ES-I3 (cell line): ENCODE results near the gene CD70.
"Not testable (repeated sequence)": the region's sequence is repeated elsewhere in the genome, so short reads cannot be mapped to it uniquely, and the experiment has no call there.

ENCODE experiments used
- H3K36me3 ChIP-seq: 2 replicates; pipeline ENCODE4 v1.6.1; 2013; ENCODE audit warnings: mild to moderate bottlenecking, low read length, control low read depth, moderate library complexity; ENCODE audit not compliant: insufficient read depth
- H3K4me1 ChIP-seq: 2 replicates; pipeline ENCODE4 v1.6.1; 2013; ENCODE audit warnings: mild to moderate bottlenecking, control low read depth, low read length; ENCODE audit not compliant: insufficient read depth
- H3K9ac ChIP-seq: 2 replicates; pipeline ENCODE4 v1.6.1; 2013; ENCODE audit warnings: low read depth, mild to moderate bottlenecking, low read length, moderate library complexity
- H3K9me3 ChIP-seq: 2 replicates; pipeline ENCODE4 v1.6.1; 2013; ENCODE audit warnings: mild to moderate bottlenecking, low read length, moderate library complexity; ENCODE audit not compliant: control insufficient read depth, insufficient read depth

Gene CD70

DNA sequence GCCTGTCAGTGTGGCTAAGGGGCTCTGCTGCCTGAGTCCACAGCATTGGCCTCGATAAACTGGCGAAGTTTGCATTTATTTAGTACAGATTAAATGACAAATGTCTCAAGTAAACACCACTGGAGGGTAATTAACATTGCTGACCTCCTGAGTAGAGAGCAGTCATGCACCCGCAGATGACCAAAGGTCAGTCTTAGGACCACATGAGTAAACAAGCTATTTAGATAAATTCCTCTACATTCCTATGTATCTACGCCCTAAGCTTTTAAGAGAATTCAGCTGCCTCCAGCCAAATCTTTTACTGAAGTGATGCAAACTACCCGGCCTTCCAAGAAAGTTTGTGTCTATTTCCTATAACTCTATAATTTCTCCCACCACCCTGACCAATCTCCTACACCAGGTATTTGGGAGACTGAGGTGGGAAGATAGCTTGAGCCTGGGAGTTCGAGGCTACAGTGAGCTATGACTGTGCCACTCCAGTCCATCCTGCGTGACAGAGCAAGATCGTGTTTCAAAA is 22.9 kb downstream of the CD70 start:
- H3K9ac ChIP-seq, result no peak overlapping the region
- H3K9me3 ChIP-seq, result peaks cover 5% of the 10 kb centered on the region; the same call in 1 of the 2 replicates
- peaks cover 7% of the 10 kb centered on the region; the same call in 1 of the 2 replicates for H3K4me1 ChIP-seq
- no peaks in the 10 kb centered on the region for H3K36me3 ChIP-seq

DNA sequence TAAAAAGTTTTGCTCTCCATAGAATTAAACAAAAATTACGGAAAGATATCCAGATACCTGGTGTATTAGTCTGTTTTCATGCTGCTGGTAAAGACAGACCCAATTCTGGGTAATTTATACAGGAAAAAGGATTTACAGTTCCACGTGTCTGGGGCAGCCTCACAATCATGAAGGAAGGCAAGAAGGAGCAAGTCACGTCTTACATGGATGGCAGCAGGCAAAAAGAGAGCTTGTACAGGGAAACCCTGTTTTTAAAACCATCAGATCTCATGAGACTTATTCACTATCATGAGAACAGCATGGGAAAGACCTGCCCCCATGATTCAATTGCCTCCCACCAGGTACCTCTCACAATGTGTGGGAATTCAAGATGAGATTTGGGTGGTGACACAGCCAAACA is 24.2 kb downstream of the CD70 start:
- H3K9ac ChIP-seq, H3K9me3 ChIP-seq, H3K4me1 ChIP-seq, H3K36me3 ChIP-seq: not testable (repeated sequence)

DNA sequence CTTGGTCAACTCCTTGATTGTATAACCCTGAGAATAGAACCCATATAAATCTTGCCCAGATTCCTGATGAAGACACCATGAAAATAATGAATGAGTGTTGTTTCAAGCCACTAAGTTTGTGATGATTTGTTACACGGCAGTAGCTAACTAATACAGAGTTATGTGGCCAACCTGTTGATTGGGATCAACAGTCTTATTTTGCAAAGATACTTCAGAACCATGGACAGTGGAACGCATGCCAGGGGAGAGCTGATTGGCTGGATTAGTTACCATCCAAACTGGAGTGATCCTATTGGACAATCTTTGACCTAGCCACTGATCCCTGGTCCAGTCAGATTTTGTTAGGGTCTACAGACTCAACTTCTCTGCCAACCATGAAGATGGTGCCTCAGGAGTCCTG is 26.6 kb downstream of the CD70 start:
- no peak overlapping the region for H3K9ac ChIP-seq
- no peaks in the 10 kb centered on the region for H3K36me3 ChIP-seq
- peaks cover 5% of the 10 kb centered on the region; the same call in 1 of the 2 replicates for H3K9me3 ChIP-seq
- H3K4me1 ChIP-seq, result no peaks in the 10 kb centered on the region

DNA sequence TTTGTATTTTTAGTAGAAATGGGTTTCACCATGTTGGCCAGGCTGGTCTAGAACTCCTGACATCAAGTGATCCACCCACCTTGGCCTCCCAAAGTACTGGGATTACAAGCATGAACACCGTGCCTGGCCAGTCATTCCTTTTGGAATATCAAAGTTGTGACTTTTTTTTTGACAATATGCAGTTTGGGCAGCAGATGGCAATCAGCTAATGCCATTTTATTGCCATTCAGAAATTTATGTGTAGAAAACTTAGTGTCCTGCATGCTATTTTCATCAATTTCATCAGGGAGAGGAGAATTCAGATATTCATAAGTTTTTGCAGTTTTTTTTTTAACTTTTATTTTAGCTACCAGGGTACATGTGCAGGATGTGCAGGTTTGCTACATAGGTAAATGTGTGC is 28.5 kb downstream of the CD70 start:
- not testable (repeated sequence) for H3K36me3 ChIP-seq, H3K4me1 ChIP-seq, H3K9ac ChIP-seq

DNA sequence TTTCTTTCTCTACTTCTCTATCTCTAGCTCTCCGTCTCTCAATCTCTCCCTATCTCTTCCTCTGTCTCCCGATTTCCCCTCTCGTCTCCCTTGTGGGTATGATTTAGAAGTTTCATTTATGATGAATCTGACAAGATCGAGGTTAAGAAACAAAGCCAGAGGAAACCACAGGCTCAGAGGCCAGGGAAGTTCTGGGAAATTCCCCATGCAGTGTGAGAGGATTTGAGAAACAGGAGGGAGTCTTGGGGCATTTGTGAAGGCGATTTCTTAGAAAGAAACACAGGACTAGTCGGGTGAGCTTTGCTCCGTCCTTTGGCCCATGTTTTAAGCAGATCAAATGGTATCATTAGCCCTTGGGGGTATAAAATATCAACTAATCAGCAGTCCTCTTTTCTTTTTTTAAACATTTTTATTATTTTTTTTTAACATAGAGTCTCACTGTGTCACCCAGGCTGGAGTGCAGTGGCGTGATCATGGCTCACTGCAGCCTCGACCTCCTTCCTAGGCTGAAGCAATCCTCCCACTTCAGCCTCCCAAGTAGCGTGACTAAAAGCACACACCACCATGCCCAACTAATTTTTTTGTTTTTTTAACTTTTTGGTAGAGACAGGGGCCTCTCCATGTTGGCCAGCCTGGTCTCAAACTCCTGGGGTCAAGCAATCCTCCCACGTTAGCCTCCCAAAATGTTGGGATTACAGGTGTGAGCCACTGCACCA is 34.3 kb downstream of the CD70 start:
- Histone ChIP-seq H3K36me3 (no peaks in the 10 kb centered on the region), H3K9ac (no peak overlapping the region), H3K4me1 (peaks cover 6% of the 10 kb centered on the region), H3K9me3 (no peaks in the 10 kb centered on the region)

More for the DNA sequence above, 28.5 kb downstream of the CD70 start:
- not testable (repeated sequence) for H3K9me3 ChIP-seq

DNA sequence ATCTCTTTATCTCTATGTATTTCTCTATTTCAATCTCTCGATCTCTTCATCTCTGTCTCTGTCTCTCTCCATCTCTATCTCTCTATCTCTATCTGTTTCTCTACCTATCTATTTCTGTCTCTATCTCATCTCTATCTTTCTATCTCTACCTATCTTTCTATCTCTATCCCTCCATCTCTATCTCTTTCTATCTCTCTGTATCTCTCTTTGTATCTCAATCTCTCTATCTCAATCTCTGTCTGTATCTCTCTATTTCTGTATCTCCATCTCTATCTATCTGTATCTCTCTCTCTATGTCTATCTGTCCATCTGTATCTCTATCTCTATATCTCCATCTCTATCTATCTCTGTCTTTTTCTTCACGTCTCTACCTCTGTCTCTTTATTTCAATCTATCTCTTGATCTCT is 34.9 kb downstream of the CD70 start:
- H3K36me3 ChIP-seq, result no peaks in the 10 kb centered on the region
- no peak overlapping the region for H3K9ac ChIP-seq
- no peaks in the 10 kb centered on the region for H3K9me3 ChIP-seq
- peaks cover 6% of the 10 kb centered on the region for H3K4me1 ChIP-seq

DNA sequence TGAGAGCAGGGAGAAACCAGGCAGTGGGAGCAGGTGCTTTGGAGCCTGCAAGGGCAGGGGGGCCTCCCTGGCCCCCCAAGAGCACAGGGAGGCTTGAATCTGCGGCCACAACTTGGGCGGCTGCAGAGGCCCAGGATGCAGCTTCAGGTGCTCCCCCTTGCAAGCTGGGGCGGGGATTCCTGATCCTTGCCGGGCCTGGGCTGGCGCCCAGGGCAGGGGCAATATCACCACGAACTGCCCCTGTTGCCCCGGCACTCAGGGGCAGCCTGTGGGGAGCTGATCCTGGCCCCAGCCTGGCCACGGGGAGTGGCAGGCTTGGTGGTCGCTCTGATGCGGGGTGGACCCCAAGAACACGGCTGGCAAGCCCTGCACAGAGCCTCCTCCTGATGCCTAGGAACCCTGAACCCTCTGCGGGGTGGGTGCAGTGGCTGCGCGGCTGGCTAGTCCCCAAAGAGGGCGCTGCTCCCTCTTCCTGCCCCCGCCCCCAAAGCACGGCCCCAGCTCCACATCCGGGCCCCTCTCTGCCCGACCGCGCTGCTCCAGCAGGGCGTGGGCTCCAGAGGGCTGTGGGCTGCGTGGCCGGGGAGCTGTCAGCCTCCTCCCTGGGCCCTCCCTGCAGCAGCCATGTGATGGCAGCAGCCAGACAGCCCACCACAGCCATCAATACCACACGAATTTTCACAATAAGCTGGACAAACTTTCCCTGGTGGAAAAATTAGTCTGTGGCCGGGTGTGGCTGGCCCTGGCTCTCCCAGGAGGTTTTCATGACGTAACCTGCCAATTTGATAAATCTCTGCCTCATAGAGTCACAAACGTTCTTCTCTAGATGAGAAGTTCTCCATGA is 39.1 kb downstream of the CD70 start:
- Histone ChIP-seq H3K9ac (peak overlapping the region; percentile 43; the same call in 1 of the 2 replicates), H3K36me3 (no peaks in the 10 kb centered on the region), H3K4me1 (peaks cover 6% of the 10 kb centered on the region), H3K9me3 (no peaks in the 10 kb centered on the region)

DNA sequence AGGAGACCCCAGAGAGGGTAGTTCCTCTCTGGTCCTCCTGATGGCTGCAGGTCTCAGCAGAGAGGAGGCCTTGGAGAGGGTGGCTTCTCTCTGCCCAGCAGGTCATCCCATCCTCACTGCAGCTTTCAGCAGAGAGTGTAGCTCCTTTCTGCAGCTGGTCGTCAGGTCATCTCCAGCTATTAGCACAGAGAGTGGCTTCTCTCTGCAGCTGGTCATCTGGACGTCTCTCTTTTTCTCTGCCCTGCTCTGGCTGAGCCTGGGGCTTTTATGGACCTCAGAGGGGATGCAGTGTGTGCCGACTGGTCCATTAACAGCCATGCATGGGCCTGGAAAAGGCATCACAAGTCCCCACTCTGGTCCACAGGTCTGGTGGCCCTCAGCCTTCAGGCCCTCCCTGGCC is 39.9 kb downstream of the CD70 start:
- Histone ChIP-seq H3K4me1 (peaks cover 6% of the 10 kb centered on the region), H3K9ac (no peak overlapping the region), H3K36me3 (no peaks in the 10 kb centered on the region), H3K9me3 (0 out of 2 replicates have a peak, but pooled peaks cover 4% of the 10 kb centered on the region)

DNA sequence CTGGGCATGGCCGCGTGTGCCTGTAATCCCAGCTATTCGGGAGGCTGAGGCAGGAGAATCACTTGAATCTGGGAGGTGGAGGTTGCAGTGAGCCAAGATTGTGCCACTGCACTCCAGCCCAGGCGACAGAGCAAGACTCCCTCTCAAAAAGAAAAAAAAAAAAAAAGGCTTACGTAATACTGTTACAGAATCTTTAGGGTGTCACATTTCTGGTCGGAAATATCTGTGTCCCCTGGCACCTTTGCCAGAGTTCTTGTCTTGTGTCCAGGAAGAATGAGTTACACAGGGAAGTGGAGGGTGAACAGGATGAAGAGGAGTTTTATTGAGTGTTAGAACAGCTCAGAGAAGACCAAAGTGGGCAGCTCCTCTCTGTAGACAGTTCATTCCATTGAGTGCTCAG is 40.3 kb downstream of the CD70 start:
- not testable (repeated sequence) for H3K36me3 ChIP-seq, H3K9me3 ChIP-seq, H3K9ac ChIP-seq, H3K4me1 ChIP-seq

DNA sequence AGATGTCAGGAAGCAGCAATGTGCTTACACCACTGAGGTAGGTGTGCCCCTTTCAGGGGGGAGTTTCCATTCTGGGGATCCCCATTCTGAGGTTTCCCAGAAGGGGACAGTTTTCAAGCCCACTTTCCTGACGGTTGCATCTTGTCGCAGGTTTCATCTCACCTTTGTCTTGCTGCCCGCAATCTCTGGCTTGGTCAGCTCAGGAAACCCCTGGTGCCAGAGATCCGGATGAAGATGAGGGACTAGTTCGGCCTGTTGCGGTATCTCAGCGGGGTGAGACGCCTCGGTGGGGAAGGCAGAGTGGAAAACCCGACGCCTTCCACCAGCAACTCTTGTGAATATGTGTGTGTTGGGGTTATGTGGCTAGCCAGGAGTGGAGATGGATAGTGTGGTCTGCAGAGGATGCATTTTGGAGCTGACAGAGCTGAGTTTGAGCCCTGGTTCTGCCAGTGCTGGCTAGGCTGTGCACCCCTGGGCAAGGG is 47.0 kb downstream of the CD70 start:
- Histone ChIP-seq H3K4me1 (no peaks in the 10 kb centered on the region), H3K9ac (no peak overlapping the region), H3K9me3 (0 out of 2 replicates have a peak, but pooled peaks cover 4% of the 10 kb centered on the region), H3K36me3 (no peaks in the 10 kb centered on the region)

DNA sequence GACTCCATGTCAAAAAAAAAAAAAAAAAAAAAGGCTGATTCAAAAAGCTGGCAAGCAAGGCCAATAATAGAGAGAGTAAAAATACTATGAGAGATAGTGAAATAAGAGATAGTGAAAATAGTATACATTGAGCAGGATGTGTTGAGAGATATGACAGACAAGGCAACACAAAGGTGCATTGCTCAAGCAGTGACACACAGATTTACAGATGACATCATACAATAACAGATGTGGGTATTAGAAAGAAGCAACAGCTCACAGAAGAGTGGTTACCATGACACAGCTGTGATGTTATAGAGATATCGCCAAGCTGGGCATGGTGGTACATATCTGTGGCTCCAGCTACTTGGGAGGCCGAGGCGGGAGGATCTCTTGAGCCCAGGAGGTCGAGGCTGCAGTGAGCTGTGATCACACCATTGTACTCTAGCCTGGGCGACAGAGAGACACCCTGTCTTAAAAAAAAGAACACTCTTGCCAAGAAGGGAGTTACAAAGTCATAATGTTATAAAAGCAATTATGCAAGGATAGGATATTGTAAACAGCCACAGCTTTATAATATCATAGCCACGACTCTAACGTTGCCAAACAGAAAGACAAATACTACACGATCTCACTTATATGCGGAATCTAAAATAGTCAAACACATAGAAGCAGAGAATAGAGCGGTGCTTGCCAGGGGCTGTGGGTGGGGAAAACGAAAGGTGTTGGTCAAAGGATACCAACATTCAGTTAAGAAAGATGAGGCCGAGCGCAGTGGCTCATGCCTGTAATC is 49.8 kb downstream of the CD70 start:
- H3K36me3 ChIP-seq, result no peaks in the 10 kb centered on the region
- H3K9ac ChIP-seq, result no peak overlapping the region
- H3K9me3 ChIP-seq, result peaks cover 9% of the 10 kb centered on the region
- no peaks in the 10 kb centered on the region for H3K4me1 ChIP-seq

DNA sequence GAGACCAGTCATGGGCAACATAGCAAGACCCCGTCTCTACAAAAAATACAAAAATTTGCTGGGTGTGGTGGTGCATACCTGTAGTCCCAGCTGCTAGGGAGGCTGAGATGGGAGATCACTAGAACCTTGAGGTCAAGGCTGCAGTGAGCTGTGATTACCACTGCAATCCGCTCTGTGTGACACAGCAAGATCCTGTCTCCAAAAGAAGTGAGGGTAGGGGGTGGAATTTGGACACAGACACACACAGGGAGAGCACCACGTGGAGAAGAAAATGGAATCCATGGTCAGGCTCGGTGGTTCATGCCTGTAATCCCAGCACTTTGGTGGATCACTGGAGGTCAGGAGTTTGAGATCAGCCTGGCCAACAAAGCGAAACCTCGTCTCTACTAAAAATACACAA is 51.4 kb downstream of the CD70 start:
- Histone ChIP-seq H3K4me1 (no peaks in the 10 kb centered on the region), H3K9ac (no peak overlapping the region), H3K9me3 (peaks cover 13% of the 10 kb centered on the region), H3K36me3 (peaks cover 8% of the 10 kb centered on the region; the same call in 1 of the 2 replicates)
